ENCODE measurements around the gene DCUN1D2.

The DCUN1D2 gene

DNA sequence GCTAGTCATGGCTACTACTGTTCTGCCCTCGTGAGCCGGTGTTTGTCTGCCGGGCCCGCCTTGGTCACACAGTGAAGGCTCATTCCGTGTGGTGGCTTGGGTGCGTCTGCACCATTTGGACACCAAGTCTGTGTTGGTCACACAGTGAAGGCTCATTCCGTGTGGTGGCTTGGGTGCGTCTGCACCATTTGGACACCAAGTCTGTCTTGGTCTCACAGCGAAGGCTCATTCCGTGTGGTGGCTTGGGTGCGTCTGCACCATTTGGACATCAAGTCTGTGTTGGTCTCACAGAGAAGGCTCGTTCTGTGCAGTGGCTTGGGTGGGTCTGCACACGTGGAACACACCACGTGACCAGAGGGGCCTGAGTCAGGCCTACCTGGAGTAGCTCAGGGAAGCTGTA, 29.0 kb upstream of the DCUN1D2 start:
- no peak for DNase-seq (ENCODE audit: low read depth)

DNA sequence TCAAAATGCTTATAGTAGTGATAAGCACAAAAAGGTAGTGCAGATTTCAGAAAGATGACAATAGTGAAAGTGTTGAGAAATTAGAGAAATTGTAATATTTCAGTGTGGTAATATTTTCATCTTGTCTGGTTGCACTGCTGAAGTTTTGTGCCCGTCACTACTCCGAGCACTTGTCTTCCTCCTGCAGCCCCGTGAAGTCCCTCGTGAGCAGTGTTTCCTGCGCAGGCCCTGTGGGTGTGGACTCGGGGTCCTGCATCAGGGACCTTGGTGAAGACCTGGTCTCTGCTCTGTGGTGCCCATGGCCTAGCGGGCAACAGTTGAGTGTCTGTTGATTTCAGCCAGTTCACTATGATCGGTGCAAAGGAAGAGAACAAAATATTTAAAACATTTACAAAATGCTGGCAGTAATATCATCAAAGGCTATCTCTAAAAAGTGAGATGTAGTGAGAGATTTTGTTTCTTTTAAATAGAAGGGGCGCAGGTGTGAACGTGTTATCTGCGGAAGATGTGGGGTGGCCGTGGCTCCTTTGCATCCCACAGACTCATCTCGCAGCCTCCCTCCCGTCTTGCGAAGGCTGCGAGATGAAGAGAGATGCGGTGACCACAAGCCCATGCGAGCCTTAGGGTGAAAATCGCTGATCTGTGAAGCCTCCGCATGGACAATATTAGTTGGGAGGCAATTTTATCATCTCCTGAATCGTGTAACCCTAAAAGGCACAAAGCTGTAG, 27.7 kb upstream of the DCUN1D2 start:
- no peak for DNase-seq (ENCODE audit: low read depth)

DNA sequence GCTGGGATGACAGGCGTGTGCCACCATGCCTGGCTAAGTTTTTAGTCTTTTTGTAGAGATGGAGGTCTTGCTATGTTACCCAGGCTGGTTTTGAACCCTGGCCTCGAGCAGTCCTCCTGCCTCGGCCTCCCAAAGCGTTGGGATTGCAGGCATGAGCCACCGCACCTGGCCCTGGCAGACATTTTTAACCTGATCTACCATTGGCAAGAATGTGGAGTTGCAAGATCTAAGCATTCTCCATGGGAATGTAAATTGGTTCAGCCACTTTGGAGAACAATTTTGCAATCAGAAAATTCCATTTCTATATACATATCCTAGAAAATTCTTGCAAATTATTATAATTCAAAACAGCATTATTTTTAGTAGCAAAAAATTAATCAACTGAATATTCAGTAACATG, 24.3 kb upstream of the DCUN1D2 start:
- no peak for DNase-seq (ENCODE audit: low read depth)

DNA sequence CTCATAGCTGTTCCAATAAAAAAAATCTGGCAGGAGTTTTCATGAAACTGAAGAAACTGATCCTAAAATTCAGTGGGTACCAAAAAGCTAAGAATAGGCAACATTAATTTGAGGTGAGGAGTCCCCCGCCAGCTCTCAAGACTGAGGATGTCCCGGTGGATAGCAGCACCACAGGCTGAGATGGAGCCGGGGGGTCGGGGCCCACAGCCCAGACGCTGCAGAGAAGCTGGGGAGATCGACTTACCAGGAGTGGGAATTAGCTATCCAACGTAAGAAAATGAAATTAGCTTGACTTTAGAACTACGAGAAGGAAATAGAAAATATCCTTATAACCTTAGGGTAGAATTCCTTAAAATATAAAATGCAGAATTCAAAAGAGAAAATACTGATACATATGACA, 23.2 kb upstream of the DCUN1D2 start:
- DNase-seq (ENCODE audit: low read depth) = no peak

DNA sequence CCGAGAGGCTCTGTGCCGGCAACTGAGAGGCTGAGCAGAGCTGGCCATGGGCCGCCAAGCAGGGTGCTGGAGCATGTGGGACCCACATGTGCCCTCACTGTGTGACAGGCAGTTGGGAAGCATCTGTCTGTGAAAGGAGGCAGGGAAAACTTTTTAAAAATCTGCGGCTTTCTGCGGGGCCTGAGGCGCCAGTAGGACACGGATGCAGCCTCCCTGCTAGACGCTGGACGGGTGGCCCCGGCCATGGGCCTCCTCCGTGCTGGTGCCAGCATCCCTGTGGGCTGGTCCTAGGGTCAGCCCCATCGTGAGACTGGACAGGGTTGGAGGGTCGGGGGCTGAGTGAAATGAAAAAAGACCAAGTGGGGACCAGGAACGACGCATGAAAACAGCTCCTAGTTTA, 20.9 kb upstream of the DCUN1D2 start:
- DNase-seq (ENCODE audit: low read depth) = no peak

DNA sequence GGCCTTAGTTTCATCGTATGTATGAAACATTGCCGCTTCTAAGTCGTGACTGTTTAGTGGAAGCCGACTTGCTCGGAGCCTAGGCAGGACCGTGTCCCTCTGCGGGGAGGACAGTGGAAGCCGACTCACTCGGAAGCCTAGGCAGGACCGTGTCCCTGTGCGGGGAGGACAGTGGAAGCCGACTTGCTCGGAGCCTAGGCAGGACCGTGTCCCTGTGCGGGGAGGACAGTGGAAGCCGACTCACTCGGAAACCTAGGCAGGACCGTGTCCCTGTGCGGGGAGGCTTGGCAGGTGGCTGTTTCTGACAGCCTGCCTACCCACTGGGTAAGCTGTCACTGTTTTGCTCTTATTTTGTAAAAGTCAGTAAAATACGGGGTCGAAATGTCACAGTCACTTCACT, 20.4 kb upstream of the DCUN1D2 start:
- no peak for DNase-seq (ENCODE audit: low read depth)

DNA sequence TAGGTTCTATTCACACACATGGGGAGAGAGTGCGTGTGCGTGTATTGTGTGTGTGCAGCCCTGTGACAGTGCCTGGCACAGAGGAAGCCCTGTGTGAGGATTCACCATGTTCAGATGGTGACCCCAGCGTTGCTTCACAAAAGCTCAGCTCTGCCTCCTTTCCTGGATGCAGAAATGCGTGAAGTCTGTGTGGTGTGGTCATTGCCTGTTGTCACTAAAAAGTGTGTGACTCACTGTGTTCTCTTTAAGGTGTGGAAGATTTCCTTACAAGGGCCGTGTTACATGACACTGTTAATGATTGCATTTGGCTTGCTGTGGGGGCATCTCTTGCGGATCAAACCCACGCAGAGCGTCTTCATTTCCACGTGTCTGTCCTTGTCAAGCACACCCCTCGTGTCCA, 19.5 kb upstream of the DCUN1D2 start:
- DNase-seq (ENCODE audit: low read depth) = no peak

DNA sequence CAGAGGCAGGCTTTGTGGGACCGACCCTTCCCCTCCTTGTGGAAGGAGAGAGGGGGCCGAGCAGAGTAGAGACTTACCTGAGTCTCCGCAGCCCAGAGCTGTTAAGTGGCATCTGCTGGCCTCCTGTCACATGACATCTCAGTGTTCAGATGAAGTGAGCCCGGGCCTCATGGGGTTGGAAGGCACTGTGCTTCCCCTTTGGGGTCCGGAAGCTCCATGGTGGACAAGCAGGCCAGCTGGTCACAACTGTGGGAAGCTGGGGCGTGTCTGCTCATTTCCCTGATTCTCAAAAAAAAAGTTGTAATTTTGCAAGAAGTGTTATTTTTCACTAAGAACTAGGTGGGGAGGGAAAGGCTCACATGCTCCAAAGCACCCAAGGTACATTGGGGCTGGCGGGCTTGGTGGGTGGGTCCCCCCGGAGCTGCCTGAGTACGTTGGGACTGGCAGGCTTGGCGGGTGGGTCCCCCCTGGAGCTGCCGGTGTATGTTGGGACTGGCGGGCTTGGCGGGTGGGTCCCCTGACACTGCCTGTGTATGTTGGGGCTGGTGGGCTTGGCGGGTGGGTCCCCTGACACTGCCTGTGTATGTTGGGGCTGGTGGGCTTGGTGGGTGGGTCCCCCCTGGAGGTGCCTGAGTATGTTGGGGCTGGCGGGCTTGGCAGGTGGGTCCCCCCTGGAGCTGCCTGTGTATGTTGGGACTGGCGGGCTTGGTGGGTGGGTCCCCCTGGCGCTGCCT, 18.2 kb upstream of the DCUN1D2 start:
- no peak for DNase-seq (ENCODE audit: low read depth)

DNA sequence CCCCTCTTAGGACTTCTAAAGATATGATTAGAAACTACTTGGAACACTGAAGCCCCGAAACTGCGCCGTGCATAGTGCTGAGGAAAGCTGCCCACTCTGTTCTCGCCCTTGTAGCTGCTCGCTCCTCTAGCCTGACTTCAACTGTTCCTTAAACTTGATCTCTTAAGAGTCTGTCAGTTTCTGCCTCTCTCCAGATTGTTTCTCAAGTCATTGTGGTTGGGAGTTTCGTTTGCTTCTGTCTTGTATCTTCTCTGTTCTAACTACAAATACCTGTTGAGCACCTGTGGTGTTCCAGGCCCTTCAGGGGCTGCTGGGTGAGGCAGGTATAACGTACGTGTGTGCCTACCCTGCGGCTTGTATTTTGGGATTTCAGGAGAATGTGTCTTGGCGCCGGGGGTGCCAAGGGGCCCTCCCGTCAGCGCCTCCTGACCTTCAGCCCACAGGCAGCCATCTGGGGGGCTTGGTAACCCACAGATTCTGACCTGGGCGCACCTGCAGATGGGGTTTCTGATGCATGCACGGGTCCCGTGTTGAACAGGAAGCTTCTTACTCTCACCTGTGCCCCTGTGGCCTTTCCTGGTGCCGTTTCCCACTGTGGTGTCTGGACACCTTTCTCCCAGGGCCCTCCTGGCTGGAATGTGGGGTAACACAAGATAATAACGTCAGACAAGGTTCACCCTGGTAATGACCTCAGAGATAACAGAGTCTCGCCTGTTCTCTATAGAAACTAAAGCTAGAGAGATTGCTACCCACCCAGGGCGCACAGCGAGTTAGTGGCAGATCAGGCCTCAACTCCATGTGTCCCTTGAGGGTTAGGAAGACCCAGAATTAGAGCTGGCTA, 17.2 kb upstream of the DCUN1D2 start:
- no peak for DNase-seq (ENCODE audit: low read depth)

DNA sequence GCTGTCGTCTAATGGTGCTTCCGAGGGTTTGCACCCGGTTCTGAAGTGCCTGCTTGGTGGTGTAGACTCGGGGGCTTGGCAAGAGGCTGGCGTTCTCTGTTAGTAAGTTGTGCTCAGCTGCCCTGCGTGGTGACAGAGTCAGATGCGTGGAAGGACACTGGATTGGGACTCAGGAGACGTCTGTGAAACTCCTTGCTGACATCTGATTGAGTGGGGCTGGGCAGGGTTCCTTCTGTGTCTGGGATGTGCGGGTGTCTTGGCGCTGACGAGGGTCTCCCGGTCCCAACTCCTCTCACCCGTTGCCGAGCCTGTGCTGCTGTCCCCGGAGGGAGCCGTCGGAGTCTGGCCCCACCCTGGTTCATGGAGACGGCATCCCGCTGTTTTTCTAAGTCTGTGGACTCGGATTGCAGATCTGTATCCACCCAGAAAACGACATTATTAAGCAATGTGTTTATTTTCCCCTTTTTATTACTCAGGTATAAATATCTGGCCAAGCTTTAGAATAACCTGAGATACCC, 16.4 kb upstream of the DCUN1D2 start:
- no peak for DNase-seq (ENCODE audit: low read depth)

DNA sequence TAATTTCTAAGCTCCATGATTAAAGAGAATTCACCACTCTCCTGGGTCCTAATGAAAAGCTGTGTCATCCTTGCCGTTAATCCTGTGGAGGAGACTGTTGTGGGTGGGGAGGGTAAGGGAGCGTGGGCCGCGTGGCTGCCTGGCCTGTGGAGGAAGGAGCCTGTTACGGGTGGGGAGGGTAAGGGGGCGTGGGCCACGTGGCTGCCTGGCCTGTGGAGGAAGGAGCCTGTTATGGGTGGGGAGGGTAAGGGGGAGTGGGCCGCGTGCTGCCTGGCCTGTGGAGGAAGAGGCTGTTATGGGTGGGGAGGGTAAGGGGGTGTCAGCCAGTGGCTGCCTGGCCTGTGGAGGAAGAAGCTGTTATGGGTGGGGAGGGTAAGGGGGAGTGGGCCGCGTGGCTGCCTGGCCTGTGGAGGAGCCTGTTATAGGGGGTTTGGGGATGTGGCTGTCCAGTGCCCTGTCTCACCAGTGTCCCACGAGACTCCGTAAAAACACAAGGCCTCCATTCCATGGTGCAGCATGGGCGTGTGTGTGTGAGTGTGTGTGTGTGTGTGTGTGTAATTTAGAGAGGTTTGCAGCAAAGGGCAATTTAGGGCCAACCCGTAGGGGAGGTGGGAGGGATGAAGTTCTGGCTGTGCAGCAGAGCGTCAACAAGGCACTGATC, 15.6 kb upstream of the DCUN1D2 start:
- no peak for DNase-seq (ENCODE audit: low read depth)

DNA sequence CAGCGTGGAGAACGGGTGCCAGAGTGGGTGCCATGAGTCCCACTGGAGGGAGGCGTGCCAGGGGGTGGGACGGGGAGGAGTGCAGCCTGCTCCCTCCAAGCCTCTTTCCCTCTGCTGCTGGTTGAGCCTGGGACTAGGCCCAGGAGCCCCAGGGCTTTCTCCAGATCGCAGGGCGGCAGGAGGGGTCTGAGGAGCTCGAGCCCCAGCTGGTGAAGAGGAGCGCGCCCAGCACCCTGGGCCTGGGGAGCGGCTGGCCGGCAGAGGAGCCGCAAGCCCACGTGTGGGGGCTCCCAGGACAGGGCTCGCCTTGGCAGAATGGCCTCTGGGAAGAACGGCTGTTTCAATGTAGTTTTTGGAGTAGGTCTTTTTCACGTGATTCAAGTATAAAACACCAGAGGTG, 12.2 kb upstream of the DCUN1D2 start:
- no peak for DNase-seq (ENCODE audit: low read depth)

DNA sequence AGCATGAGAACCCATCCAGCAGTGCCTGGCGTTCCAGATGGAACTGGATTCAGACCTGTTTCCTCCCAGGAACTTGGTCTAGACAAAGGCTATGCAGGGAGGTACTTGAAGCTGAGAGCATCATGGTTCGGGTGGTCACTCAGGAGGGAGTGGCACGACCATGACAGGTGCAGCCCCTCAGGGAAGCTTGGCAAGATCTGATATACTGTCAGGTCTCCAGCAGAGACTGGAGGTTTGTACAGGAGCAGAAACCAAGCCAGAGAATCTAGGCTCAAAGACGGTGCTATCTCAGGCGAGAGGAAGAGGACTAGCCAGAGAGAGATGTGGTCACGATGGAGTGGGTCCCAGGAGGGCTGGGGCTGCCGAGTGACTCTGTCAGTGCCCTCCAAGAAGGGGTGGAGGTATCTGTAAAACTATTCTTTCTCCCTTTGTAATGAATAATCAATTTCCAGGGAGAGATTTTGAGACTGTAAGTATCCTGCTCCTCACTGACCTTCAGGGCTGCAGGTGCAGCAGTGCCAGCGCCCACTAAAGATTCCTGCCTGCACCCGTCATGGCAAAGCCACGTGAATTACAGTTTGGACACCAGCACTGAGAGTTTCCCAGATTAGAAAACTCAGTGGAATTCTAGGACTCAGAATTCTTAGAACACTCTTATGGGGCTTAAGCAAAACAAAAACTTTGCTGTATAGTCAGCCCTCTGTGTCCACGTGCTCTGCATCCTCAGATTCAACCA, 10.2 kb upstream of the DCUN1D2 start:
- DNase-seq (ENCODE audit: low read depth) = no peak

DNA sequence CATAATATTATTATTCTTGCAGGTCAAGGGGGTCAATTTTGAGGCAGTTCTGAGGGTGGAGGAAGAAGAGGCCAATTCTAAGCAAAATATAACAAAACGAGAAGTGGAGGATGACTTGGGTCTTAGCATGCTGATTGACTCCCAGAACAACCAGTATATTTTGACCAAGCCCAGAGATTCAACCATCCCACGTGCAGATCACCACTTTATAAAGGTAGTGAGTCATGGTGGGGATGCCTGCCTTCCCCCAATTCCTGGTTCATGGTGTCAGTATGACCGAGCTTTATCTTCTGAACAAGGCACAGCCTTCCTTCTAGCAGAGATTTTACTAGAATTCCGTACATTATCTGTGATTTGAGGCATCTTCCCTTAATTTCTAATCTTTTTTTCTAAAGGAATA, 9.4 kb upstream of the DCUN1D2 start:
- no peak for DNase-seq (ENCODE audit: low read depth)

DNA sequence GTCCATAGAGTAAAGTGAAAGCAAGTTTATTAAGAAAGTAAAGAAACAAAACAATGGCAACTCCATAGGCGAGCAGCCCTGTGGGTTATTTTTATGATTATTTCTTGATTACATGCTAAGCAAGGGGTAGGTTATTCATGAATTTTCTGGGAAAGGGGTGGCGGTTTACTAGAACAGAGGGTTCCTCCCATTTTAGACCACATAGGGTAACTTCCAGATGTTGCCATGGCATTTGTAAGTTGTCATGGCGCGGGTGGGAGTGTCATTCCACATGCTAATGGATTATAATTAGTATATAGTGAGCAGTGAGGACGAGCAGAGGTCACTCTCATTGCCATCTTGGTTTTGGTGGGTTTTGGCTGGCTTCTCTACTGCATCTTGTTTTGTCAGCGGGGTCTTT, 8.4 kb upstream of the DCUN1D2 start:
- no peak for DNase-seq (ENCODE audit: low read depth)

DNA sequence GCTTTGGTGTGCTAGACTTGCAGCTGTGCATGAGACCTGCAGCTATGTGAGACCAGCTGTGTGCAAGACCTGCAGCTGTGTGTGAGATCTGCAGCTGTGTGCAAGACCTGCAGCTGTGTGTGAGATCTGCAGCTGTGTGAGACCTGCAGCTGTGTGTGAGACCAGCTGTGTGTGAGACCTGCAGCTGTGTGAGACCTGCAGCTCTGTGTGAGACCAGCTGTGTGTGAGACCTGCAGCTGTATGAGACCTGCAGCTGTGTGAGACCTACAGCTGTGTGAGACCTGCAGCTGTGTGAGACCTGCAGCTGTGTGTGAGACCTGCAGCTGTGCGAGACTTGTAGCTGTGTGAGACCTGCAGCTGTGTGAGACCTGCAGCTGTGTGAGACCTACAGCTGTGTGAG, 6.7 kb upstream of the DCUN1D2 start:
- no peak for DNase-seq (ENCODE audit: low read depth)

DNA sequence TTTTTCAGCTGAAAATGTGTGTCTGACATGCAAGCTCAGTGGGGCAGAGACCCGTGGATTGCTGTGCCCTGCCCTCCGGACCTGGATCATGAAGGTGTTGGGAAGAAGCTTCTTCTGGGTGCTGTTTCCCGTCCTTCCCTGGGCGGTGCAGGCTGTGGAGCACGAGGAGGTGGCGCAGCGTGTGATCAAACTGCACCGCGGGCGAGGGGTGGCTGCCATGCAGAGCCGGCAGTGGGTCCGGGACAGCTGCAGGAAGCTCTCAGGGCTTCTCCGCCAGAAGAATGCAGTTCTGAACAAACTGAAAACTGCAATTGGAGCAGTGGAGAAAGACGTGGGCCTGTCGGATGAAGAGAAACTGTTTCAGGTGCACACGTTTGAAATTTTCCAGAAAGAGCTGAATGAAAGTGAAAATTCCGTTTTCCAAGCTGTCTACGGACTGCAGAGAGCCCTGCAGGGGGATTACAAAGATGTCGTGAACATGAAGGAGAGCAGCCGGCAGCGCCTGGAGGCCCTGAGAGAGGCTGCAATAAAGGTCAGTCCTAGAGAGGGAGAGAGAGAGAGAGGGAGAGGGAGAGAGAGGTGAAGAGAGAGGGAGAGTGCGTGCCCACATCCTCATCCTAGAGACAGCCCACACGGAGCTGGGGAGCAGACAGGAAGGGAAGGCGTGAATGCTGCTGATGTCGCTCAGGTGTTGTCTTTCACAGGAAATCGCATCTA, 5.1 kb upstream of the DCUN1D2 start:
- no peak for DNase-seq (ENCODE audit: low read depth)

DNA sequence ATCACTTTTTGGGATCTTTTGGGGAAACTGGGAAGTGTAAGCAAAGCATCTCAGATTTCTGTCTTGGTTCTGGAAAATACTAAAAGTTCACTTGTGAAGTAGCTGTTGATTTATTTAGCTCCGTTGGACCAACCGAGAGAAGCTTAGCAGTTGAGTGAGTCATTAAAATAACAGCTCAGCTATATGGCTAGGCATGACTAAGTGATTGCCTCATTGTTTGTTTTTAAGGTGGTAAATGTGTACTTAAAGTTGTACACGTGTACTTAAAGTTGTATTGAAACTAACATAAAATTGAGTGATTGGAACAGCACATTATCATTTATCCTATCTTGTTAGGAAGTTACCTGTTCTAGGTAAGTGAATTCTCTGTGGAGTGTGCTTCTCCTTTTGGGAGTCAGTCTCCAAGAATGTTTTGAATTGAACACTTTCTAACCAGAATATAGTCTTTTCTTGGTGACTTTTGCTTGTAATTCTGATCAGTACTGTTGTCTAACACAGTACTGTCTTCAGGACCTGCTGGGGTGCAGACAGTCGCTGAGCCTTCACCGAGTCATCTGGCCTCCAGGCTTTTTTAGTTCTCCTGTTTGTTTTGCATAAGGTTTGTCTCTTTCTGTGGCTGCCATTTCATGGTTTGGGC, 2.9 kb upstream of the DCUN1D2 start:
- DNase-seq (ENCODE audit: low read depth) = no peak

DNA sequence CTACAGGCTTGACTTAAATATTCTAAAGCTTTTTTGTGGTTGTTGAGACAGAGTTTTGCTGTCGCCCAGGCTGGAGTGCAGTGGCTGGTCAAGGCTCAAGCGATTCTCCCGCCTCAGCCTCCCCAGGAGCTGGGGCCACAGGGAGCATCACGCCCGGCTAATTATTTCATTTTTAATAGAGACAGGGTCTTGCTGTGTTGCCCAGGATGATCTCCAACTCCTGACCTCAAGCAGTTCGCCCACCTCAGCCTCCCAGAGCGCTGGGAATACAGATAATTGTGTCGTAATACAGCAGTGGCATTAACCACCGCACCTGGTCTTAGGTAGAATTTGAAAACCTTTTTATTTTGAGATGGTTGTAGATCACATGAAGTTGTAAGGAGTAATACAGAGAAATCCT, 1.5 kb upstream of the DCUN1D2 start:
- DNase-seq (ENCODE audit: low read depth) = no peak

DNA sequence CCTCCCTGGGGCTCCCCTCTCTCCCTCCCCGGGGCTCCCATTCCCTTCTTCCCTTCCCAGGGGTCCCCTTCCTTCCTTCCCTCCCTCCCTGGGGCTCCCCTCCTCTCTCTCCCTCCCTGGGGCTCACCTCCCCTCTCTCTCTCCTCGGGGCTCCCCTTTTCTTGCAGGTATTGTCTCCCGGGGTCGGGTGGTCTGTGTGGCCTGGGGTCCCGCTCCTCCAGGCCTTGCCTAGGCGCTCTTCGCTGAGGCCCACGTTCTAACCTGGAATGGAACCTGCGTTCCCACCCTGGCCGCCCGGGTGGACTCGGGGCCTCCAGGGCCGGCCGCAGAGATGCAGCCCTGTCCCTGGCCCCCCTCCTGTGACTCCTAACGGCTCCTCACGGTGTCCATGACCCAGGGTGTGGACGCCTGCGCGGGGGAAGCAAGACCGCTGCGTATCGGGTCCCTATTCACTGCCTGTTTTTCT, 940 bp upstream of the DCUN1D2 start:
- no peak for DNase-seq (ENCODE audit: low read depth)
